HG02885 (cell line): ENCODE results near the gene TMEM154.

Experiments
- ATAC-seq: cut with Tn5 transposase; IDR thresholded peaks from one replicate; pipeline ENCODE4 v1.9.1; 2021; ENCODE audit warnings: mild to moderate bottlenecking; ENCODE audit not compliant: unreplicated experiment, poor library complexity

The TMEM154 gene

DNA sequence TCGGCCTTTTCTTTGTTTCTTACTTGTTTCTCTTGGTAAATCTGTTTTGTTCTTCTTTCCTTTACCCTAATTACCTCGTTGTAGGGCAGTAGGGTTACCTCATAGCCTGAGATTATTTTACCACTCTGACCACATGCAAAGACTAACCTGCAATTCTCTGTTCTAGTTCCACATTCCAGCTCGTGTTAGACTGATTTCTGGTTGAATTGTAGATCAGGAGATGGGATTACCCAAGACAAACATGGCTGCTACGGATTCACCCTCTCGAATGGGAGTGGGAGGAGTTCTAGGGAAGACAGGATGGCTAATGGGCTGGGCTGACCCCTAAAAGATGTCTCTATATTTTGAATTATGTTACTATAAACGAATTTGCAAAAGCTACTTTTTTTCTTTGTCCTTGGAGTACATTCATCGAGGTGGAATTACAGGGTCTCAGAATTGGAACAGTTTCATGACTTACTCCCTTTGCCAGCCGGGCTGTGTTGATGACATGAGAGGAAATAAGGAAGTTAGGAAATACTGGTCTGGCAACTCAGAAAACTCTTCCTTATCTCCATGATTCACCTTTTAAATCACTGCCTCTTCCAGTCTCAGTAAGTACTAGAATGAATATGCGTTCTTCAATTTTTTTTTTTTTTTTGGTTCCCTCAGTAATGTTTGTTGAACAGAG is 107.2 kb downstream of the TMEM154 start:
- peak; percentile 82 for ATAC-seq

DNA sequence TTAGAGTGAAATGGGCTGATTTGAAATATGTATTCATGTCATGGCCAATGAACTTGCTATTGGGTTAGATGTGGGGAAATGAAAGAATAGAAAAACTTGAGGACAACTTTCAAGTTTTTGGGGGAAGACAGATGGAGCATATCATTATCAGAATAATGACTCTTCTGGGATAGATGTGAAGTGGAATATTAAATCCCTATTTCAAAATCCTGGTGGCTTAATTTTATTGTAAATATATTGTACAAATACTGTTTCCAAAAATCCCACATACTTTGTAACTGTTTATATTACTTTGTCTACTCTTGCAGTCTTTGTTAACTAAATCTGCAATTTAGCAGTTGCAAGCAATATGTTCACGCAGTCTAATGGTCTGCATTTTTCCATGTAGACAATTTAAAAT is 108.0 kb downstream of the TMEM154 start:
- ATAC-seq: no peak

DNA sequence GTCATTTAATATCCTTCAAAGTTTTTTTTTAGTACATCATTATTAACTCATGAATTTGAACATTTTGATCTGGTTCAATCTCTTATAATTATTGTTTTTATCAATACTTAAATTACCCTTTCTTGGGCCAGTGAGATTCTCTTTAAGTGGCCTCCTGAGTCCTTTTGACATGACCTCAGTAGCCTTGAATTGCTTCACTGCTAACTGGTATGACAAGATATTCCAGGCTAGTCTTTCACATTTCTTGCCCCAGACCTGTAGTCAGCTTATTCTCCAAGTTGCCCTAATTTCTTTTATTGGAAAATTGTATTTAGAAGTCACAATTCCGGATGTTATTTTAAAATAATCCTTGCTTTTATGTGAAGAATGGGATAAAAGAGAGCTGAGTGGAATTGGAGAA is 108.5 kb downstream of the TMEM154 start:
- ATAC-seq: no peak
